SK-N-SH (cell line): ENCODE data around the gene ARHGAP4. TPM values are rescaled to one million over a fixed set of nuclear protein-coding genes. Genes with fewer than 3 reads are reported as not detected.

Source experiments
- CTCF ChIA-PET: fragments of 300-600, 350-600 bp; formaldehyde crosslinking; extraction: SDS; loops from one replicate; lab custom pipeline; 2021; lab: Yijun Ruan, JAX
- POLR2A ChIA-PET: fragments of 350-600 bp; sonication (Branson Sonifier 250); formaldehyde crosslinking; extraction: SDS; loops from one replicate; lab custom pipeline; 2020; ENCODE audit warnings: antibody characterized with exemption, inconsistent platforms; lab: Yijun Ruan, JAX
- DNase-seq: peaks from one replicate; pipeline ENCODE4 v3.0.0; 2012
- H2AFZ ChIP-seq: fragments of 200-600 bp; sonication (generic); 2 replicates; pipeline ENCODE4 v1.8.1; 2016; ENCODE audit warnings: antibody characterized with exemption, mild to moderate bottlenecking, low read depth
- H3F3A ChIP-seq: fragments of 200-600 bp; sonication (generic); replicated peaks from 2 replicates; pipeline ENCODE3; 2016; ENCODE audit warnings: antibody characterized with exemption, mild to moderate bottlenecking; ENCODE audit not compliant: insufficient read depth
- H3K27ac ChIP-seq, 2 experiments: fragments of 200-500 bp in 1 of 2; fragments of 200-600 bp in 1 of 2; sonication (Bioruptor generic) in 1 of 2; sonication (generic), shearing (Covaris generic) in 1 of 2; 2 replicates each; pipeline versions ENCODE4 v1.5.1 to v1.6.1; 2014 to 2016; ENCODE audit warnings: low read depth in 2 of 2, inconsistent platforms in 1 of 2, low read length in 1 of 2, mild to moderate bottlenecking in 1 of 2, mixed read lengths in 1 of 2
- H3K27me3 ChIP-seq: fragments of 200-600 bp; sonication (generic), shearing (Covaris generic); 2 replicates; pipeline ENCODE4 v1.6.1; 2016; ENCODE audit warnings: mixed run types; ENCODE audit not compliant: insufficient read depth
- H3K36me3 ChIP-seq, 2 experiments: fragments of 200-500 bp in 1 of 2; fragments of 200-600 bp in 1 of 2; sonication (Bioruptor generic) in 1 of 2; sonication (generic) in 1 of 2; replicated peaks in 1 of 2; 2 replicates each; pipeline versions ENCODE3 to v1.5.1; 2014 to 2016; ENCODE audit warnings: low read length in 1 of 2, mild to moderate bottlenecking in 1 of 2; ENCODE audit not compliant: insufficient read depth in 2 of 2, control insufficient read depth in 1 of 2
- H3K4me1 ChIP-seq, 2 experiments: fragments of 200-500 bp in 1 of 2; fragments of 200-600 bp in 1 of 2; sonication (Bioruptor generic) in 1 of 2; sonication (generic), shearing (Covaris generic) in 1 of 2; 2 replicates each; pipeline versions ENCODE4 v1.5.1 to v1.6.1; 2014 to 2016; ENCODE audit warnings: low read depth in 1 of 2, low read length in 1 of 2, mixed run types in 1 of 2; ENCODE audit not compliant: insufficient read depth in 2 of 2, control insufficient read depth in 1 of 2
- H3K4me2 ChIP-seq: fragments of 200-600 bp; sonication (generic), shearing (Covaris generic); 2 replicates; pipeline ENCODE4 v1.6.1; 2017; ENCODE audit warnings: mixed run types
- H3K4me3 ChIP-seq, 2 experiments: fragments of 200-500 bp in 1 of 2; fragments of 200-600 bp in 1 of 2; sonication (Bioruptor generic) in 1 of 2; sonication (generic), shearing (Covaris generic) in 1 of 2; 2 replicates each; pipeline versions ENCODE4 v1.5.1 to v1.8.1; 2014 to 2016; ENCODE audit warnings: low read depth in 2 of 2, inconsistent platforms in 1 of 2, low read length in 1 of 2, mild to moderate bottlenecking in 1 of 2, mixed read lengths in 1 of 2, moderate library complexity in 1 of 2
- H3K79me2 ChIP-seq: fragments of 200-600 bp; sonication (generic); 2 replicates; pipeline ENCODE4 v1.8.1; 2017; ENCODE audit warnings: mild to moderate bottlenecking; ENCODE audit not compliant: insufficient read depth
- H3K9ac ChIP-seq: fragments of 200-600 bp; sonication (generic); 2 replicates; pipeline ENCODE4 v1.6.1; 2017; ENCODE audit warnings: mixed run types
- H3K9me2 ChIP-seq: fragments of 200-600 bp; sonication (generic); 2 replicates; pipeline ENCODE4 v1.6.1; 2017; ENCODE audit warnings: mixed run types
- H3K9me3 ChIP-seq: fragments of 200-600 bp; sonication (generic); 2 replicates; pipeline ENCODE4 v1.6.1; 2017; ENCODE audit warnings: mixed run types, mild to moderate bottlenecking, moderate library complexity
- H4K20me1 ChIP-seq: fragments of 200-600 bp; sonication (generic); 2 replicates; pipeline ENCODE4 v1.6.1; 2017; ENCODE audit warnings: mild to moderate bottlenecking, mixed run types; ENCODE audit not compliant: insufficient read depth
- EZH2phosphoT487 ChIP-seq: fragments of 200-600 bp; sonication (generic); IDR thresholded peaks from 2 replicates; pipeline ENCODE4 v1.6.1; 2017; ENCODE audit warnings: low read depth, mixed run types, mild to moderate bottlenecking, antibody characterized with exemption, moderate library complexity, borderline replicate concordance
- RCOR1 ChIP-seq: fragments of 150-350 bp; IDR thresholded peaks from 2 replicates; pipeline ENCODE4 v1.6.1; 2017; ENCODE audit warnings: antibody characterized with exemption, low read length
- REST ChIP-seq: IDR thresholded peaks from 2 replicates; pipeline ENCODE4 v1.6.1; 2012; ENCODE audit warnings: mild to moderate bottlenecking, low read depth, low read length, moderate library complexity
- RFX5 ChIP-seq: IDR thresholded peaks from 2 replicates; pipeline ENCODE4 v1.6.1; 2012; ENCODE audit warnings: mild to moderate bottlenecking, improper control_type of control experiment, low read length
- USF1 ChIP-seq: IDR thresholded peaks from 2 replicates; pipeline ENCODE4 v1.4.0; 2012; ENCODE audit warnings: low read depth, borderline replicate concordance
- YY1 ChIP-seq: IDR thresholded peaks from 2 replicates; pipeline ENCODE4 v1.4.0; 2012; ENCODE audit warnings: low read depth, mild to moderate bottlenecking
- ZBTB33 ChIP-seq: IDR thresholded peaks from 2 replicates; pipeline ENCODE4 v1.4.0; 2012; ENCODE audit warnings: low read depth, borderline replicate concordance
- WGBS: methylation state at CpG from one replicate; pipeline ENCODE4 v1.1.6; 2017; ENCODE audit warnings: low lambda C conversion rate; 5-methylcytosine and 5-hydroxymethylcytosine counted together
- polyA plus RNA-seq, 3 experiments: library from polyadenylated mRNA; depleted of rRNA; stranded (reverse); fragments of >200 nt; gene quantifications; 2 replicates each; pipeline ENCODE4 v1.2.3, GENCODE V29; 2012

ARHGAP4 gene
- polyA plus RNA-seq, 1 of the 3 experiments (the other 2 are of a cell fraction), result 1.6 TPM

- TF ChIP-seq REST (no peak), USF1 (no peak)
- TF ChIP-seq, all 33 proteins: peak for 0
Measured at GRCh38 chrX:153956044-153956907, 30.2 kb upstream of the ARHGAP4 start (continued).

GRCh38 chrX:153955228-153955732 is 29.2 kb upstream of the ARHGAP4 start:
- no peak overlapping the region for H3K4me3 ChIP-seq
- H2AFZ ChIP-seq, result no peak overlapping the region
- H4K20me1 ChIP-seq, result peaks cover 5% of the 10 kb centered on the region; the same call in 1 of the 2 replicates
- H3K27me3 ChIP-seq, result no peaks in the 10 kb centered on the region
- WGBS, result 98% methylated on average over 7 of the region's 12 CpGs
- no peak overlapping the region for H3K9ac ChIP-seq
- no peaks in the 10 kb centered on the region for H3K79me2 ChIP-seq
- H3F3A ChIP-seq, result no peaks in the 10 kb centered on the region
- no peaks in the 10 kb centered on the region for H3K9me2 ChIP-seq
- CTCF ChIA-PET, result no interaction called here
- POLR2A ChIA-PET, result no interaction called here
- no peaks in the 10 kb centered on the region; a peak in 1 of 4 replicates for H3K4me1 ChIP-seq
- DNase-seq, result no peak
- no peak overlapping the region for H3K27ac ChIP-seq
- no peaks in the 10 kb centered on the region for H3K9me3 ChIP-seq
- TF ChIP-seq YY1 (no peak), EZH2phosphoT487 (no peak), ZBTB33 (no peak), RFX5 (no peak), RCOR1 (no peak)
- H3K36me3 ChIP-seq, result peaks cover 13 to 98% of the 10 kb centered on the region in 2 experiments
- no peak overlapping the region for H3K4me2 ChIP-seq
